ENCODE results near the gene KLHL25.

Gene KLHL25

DNA sequence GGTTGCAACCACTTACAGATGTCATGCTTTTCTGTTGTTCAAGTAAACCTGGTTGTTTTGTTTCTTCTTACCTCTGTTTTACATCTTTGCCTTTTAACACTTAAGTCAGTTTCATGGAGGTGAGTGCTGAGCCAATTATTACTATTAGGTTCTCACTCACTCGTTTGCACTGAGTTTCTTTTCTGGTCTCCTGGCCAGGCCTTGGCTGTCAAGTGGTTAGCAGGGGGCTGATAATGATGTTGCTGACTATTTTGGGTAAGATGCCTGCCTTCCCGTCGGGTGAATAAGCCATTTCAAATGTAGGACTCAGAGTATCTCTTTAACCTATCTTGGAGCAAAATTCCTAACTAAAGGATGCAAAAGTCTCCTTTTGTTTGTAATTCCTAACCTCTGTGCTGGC lies 78.5 kb downstream of the KLHL25 start:
- no peak for DNase-seq (ENCODE audit: low read depth)

- no peak for DNase-seq (ENCODE audit: low read depth)
Measured at GRCh38 chr15:85711580-85712192, 83.0 kb downstream of the KLHL25 start.

- DNase-seq (ENCODE audit: low read depth): no peak
Measured at GRCh38 chr15:85710340-85710842, 84.3 kb downstream of the KLHL25 start.

Measured in stimulated activated CD8-positive, alpha-beta memory T cell treated with anti-CD3 and anti-CD28 coated beads, Interleukin-4, amount 100 ng/mL, for 24 hours (primary cell).